ENCODE data around the gene TRAF3.

TRAF3 gene

GRCh38 chr14:102810523-102810922 is 33.3 kb downstream of the TRAF3 start:
- DNase-seq = peak in 1 of 2 donors; percentile 49
- no peak overlapping the region for H3K14ac ChIP-seq (ENCODE audit: low read length)

GRCh38 chr14:102811254-102811963 is 34.2 kb downstream of the TRAF3 start:
- H2AK5ac ChIP-seq (ENCODE audit: low read length) = no peak overlapping the region
- no peak overlapping the region for H2AFZ ChIP-seq (ENCODE audit: insufficient read depth, low read length, poor library complexity)

More at GRCh38 chr14:102810523-102810922, 33.3 kb downstream of the TRAF3 start:
- no peak overlapping the region for H3K27ac ChIP-seq (ENCODE audit: low read depth, low read length)
- no peak overlapping the region for H2BK12ac ChIP-seq (ENCODE audit: low read length)
- H2AK5ac ChIP-seq (ENCODE audit: low read length) = no peak overlapping the region
- H2AFZ ChIP-seq (ENCODE audit: insufficient read depth, low read length, poor library complexity) = no peak overlapping the region
- H3K4ac ChIP-seq (ENCODE audit: low read depth, low read length) = no peak overlapping the region
- H3K23ac ChIP-seq (ENCODE audit: low read length) = no peak overlapping the region
- H3K9me3 ChIP-seq (ENCODE audit: insufficient read depth, low read depth, low read length) = no peaks in the 10 kb centered on the region
- H3K18ac ChIP-seq (ENCODE audit: low read length) = no peak overlapping the region
- no peak overlapping the region for H2BK120ac ChIP-seq (ENCODE audit: insufficient read depth, low read length, poor library complexity)
- H4K12ac ChIP-seq (ENCODE audit: low read depth, low read length) = no peak overlapping the region
- H3K4me1 ChIP-seq (ENCODE audit: control insufficient read depth in 1 of 2, insufficient read depth in 2 of 2, low read length in 2 of 2) = peaks cover 5% of the 10 kb centered on the region in 2 experiments
- no peaks in the 10 kb centered on the region for H3K79me1 ChIP-seq (ENCODE audit: low read length)
- H4K91ac ChIP-seq (ENCODE audit: low read depth, low read length) = no peak overlapping the region
- no peak overlapping the region for H3K4me3 ChIP-seq (ENCODE audit: low read depth, low read length)
- H4K8ac ChIP-seq (ENCODE audit: low read depth, low read length) = no peak overlapping the region
- no peak overlapping the region for H2BK5ac ChIP-seq (ENCODE audit: low read depth, low read length, poor library complexity)
- no peaks in the 10 kb centered on the region for H3K36me3 ChIP-seq (ENCODE audit: control insufficient read depth in 1 of 2, insufficient read depth in 2 of 2, low read length in 2 of 2)
- no peaks in the 10 kb centered on the region for H3K79me2 ChIP-seq (ENCODE audit: control insufficient read depth, insufficient read depth, low read length, poor library complexity)
- H3K9ac ChIP-seq (ENCODE audit: low read length) = no peak overlapping the region
- H3K27me3 ChIP-seq (ENCODE audit: insufficient read depth, low read length) = no peaks in the 10 kb centered on the region
- WGBS (ENCODE audit: extremely low coverage, insufficient coverage, insufficient read length) = no CpG with 5 or more reads among the region's 3 CpGs
- H3K4me2 ChIP-seq (ENCODE audit: low read length) = no peak overlapping the region

GRCh38 chr14:102811971-102812370 is 34.7 kb downstream of the TRAF3 start:
- no peak overlapping the region for H3K14ac ChIP-seq (ENCODE audit: low read length)
- no peak overlapping the region for H4K8ac ChIP-seq (ENCODE audit: low read depth, low read length)
- H2BK5ac ChIP-seq (ENCODE audit: low read depth, low read length, poor library complexity) = no peak overlapping the region
- H3K36me3 ChIP-seq (ENCODE audit: control insufficient read depth in 1 of 2, insufficient read depth in 2 of 2, low read length in 2 of 2) = no peaks in the 10 kb centered on the region
- no peak overlapping the region for H2BK12ac ChIP-seq (ENCODE audit: low read length)
- H3K9ac ChIP-seq (ENCODE audit: low read length) = no peak overlapping the region
- no peak overlapping the region for H4K12ac ChIP-seq (ENCODE audit: low read depth, low read length)
- WGBS (ENCODE audit: extremely low coverage, insufficient coverage, insufficient read length) = no CpG with 5 or more reads among the region's 2 CpGs
- H2AK5ac ChIP-seq (ENCODE audit: low read length) = no peak overlapping the region
- H3K4me2 ChIP-seq (ENCODE audit: low read length) = no peak overlapping the region
- H3K27ac ChIP-seq (ENCODE audit: low read depth, low read length) = no peak overlapping the region
- H3K4ac ChIP-seq (ENCODE audit: low read depth, low read length) = no peak overlapping the region
- H3K79me2 ChIP-seq (ENCODE audit: control insufficient read depth, insufficient read depth, low read length, poor library complexity) = no peaks in the 10 kb centered on the region
- no peaks in the 10 kb centered on the region for H3K9me3 ChIP-seq (ENCODE audit: insufficient read depth, low read depth, low read length)
- H3K23ac ChIP-seq (ENCODE audit: low read length) = no peak overlapping the region
- H3K18ac ChIP-seq (ENCODE audit: low read length) = no peak overlapping the region
- peaks cover 2 to 4% of the 10 kb centered on the region in 2 experiments for H3K4me1 ChIP-seq (ENCODE audit: control insufficient read depth in 1 of 2, insufficient read depth in 2 of 2, low read length in 2 of 2)
- no peak overlapping the region for H4K91ac ChIP-seq (ENCODE audit: low read depth, low read length)
- no peak overlapping the region for H2BK120ac ChIP-seq (ENCODE audit: insufficient read depth, low read length, poor library complexity)
- H3K27me3 ChIP-seq (ENCODE audit: insufficient read depth, low read length) = no peaks in the 10 kb centered on the region
- DNase-seq = no peak
- H3K79me1 ChIP-seq (ENCODE audit: low read length) = no peaks in the 10 kb centered on the region
- no peak overlapping the region for H2AFZ ChIP-seq (ENCODE audit: insufficient read depth, low read length, poor library complexity)
- no peak overlapping the region for H3K4me3 ChIP-seq (ENCODE audit: low read depth, low read length)

More at GRCh38 chr14:102811254-102811963, 34.2 kb downstream of the TRAF3 start:
- H3K23ac ChIP-seq (ENCODE audit: low read length) = no peak overlapping the region
- H3K79me2 ChIP-seq (ENCODE audit: control insufficient read depth, insufficient read depth, low read length, poor library complexity) = no peaks in the 10 kb centered on the region
- H3K4me3 ChIP-seq (ENCODE audit: low read depth, low read length) = no peak overlapping the region
- peak; percentile 63 to 70 for DNase-seq
- H3K14ac ChIP-seq (ENCODE audit: low read length) = no peak overlapping the region
- H3K18ac ChIP-seq (ENCODE audit: low read length) = no peak overlapping the region
- no peak overlapping the region for H2BK5ac ChIP-seq (ENCODE audit: low read depth, low read length, poor library complexity)
- peaks cover 2 to 4% of the 10 kb centered on the region in 2 experiments for H3K4me1 ChIP-seq (ENCODE audit: control insufficient read depth in 1 of 2, insufficient read depth in 2 of 2, low read length in 2 of 2)
- H4K12ac ChIP-seq (ENCODE audit: low read depth, low read length) = no peak overlapping the region
- no peaks in the 10 kb centered on the region for H3K79me1 ChIP-seq (ENCODE audit: low read length)
- H3K36me3 ChIP-seq (ENCODE audit: control insufficient read depth in 1 of 2, insufficient read depth in 2 of 2, low read length in 2 of 2) = no peaks in the 10 kb centered on the region
- no CpG with 5 or more reads among the region's 12 CpGs for WGBS (ENCODE audit: extremely low coverage, insufficient coverage, insufficient read length)
- no peaks in the 10 kb centered on the region for H3K27me3 ChIP-seq (ENCODE audit: insufficient read depth, low read length)
- no peak overlapping the region for H4K8ac ChIP-seq (ENCODE audit: low read depth, low read length)
- H2BK12ac ChIP-seq (ENCODE audit: low read length) = no peak overlapping the region
- no peak overlapping the region for H3K9ac ChIP-seq (ENCODE audit: low read length)
- H3K4ac ChIP-seq (ENCODE audit: low read depth, low read length) = no peak overlapping the region
- H3K27ac ChIP-seq (ENCODE audit: low read depth, low read length) = no peak overlapping the region
- H2BK120ac ChIP-seq (ENCODE audit: insufficient read depth, low read length, poor library complexity) = no peak overlapping the region
- no peaks in the 10 kb centered on the region for H3K9me3 ChIP-seq (ENCODE audit: insufficient read depth, low read depth, low read length)
- H3K4me2 ChIP-seq (ENCODE audit: low read length) = no peak overlapping the region
- H4K91ac ChIP-seq (ENCODE audit: low read depth, low read length) = no peak overlapping the region

- Histone ChIP-seq H3K4me2 (ENCODE audit: low read length) (no peak overlapping the region), H3K18ac (ENCODE audit: low read length) (no peak overlapping the region), H2AFZ (ENCODE audit: insufficient read depth, low read length, poor library complexity) (no peak overlapping the region), H3K9ac (ENCODE audit: low read length) (no peak overlapping the region), H3K27me3 (ENCODE audit: insufficient read depth, low read length) (no peaks in the 10 kb centered on the region), H3K9me3 (ENCODE audit: insufficient read depth, low read depth, low read length) (no peaks in the 10 kb centered on the region), H2BK5ac (ENCODE audit: low read depth, low read length, poor library complexity) (no peak overlapping the region), H4K91ac (ENCODE audit: low read depth, low read length) (no peak overlapping the region), H3K27ac (ENCODE audit: low read depth, low read length) (no peak overlapping the region), H3K79me2 (ENCODE audit: control insufficient read depth, insufficient read depth, low read length, poor library complexity) (no peaks in the 10 kb centered on the region), H3K23ac (ENCODE audit: low read length) (no peak overlapping the region), H3K4me3 (ENCODE audit: low read depth, low read length) (no peak overlapping the region), H3K4me1 (ENCODE audit: control insufficient read depth in 1 of 2, insufficient read depth in 2 of 2, low read length in 2 of 2) (peaks cover 2 to 4% of the 10 kb centered on the region in 2 experiments), H2AK5ac (ENCODE audit: low read length) (no peak overlapping the region), H4K12ac (ENCODE audit: low read depth, low read length) (no peak overlapping the region), H3K4ac (ENCODE audit: low read depth, low read length) (no peak overlapping the region), H4K8ac (ENCODE audit: low read depth, low read length) (no peak overlapping the region), H3K36me3 (ENCODE audit: control insufficient read depth in 1 of 2, insufficient read depth in 2 of 2, low read length in 2 of 2) (no peaks in the 10 kb centered on the region), H3K14ac (ENCODE audit: low read length) (no peak overlapping the region), H3K79me1 (ENCODE audit: low read length) (no peaks in the 10 kb centered on the region), H2BK120ac (ENCODE audit: insufficient read depth, low read length, poor library complexity) (no peak overlapping the region), H2BK12ac (ENCODE audit: low read length) (no peak overlapping the region)
- DNase-seq = no peak
- WGBS (ENCODE audit: extremely low coverage, insufficient coverage, insufficient read length) = no CpG with 5 or more reads among the region's 5 CpGs
Measured at GRCh38 chr14:102813691-102814090, 36.4 kb downstream of the TRAF3 start.
